ENCODE results near the gene INSC. TPM values are rescaled to one million over a fixed set of nuclear protein-coding genes. Genes with fewer than 3 reads are reported as not detected.

INSC gene
- total and polyA plus RNA-seq, 11 donors: 0.19 to 1.5 (median 0.43) TPM; not detected in 1

- no peaks in the 10 kb centered on the region for H3K4me1 ChIP-seq
- TF ChIP-seq POLR2A (IDR thresholded peaks at IDR 0.05) (no peak), CTCF (IDR thresholded peaks at IDR 0.05) (no peak)
- H3K36me3 ChIP-seq: no peaks in the 10 kb centered on the region
- H3K27me3 ChIP-seq: no peaks in the 10 kb centered on the region
- ATAC-seq (no peak), DNase-seq (no peak)
- no peak overlapping the region for H3K4me3 ChIP-seq
- H3K9me3 ChIP-seq: peaks cover 0 to 6% (median 0%) of the 10 kb centered on the region in 12 donors
- H3K27ac ChIP-seq: no peak overlapping the region
- intact Hi-C loops (cut with DNase I): no loop called here
- WGBS, 4 donors: 83 to 96% (median 87%) methylated on average over 2 to 3 of the region's 3 CpGs
Observed at GRCh38 chr11:15190611-15191010, 75.9 kb downstream of the INSC start.

GRCh38 chr11:15192005-15192556 lies 77.4 kb downstream of the INSC start:
- WGBS, 4 donors: 57 to 91% (median 86%) methylated on average over 1 of the region's 1 CpG
- intact Hi-C loops (cut with DNase I): no loop called here

GRCh38 chr11:15194671-15195415 lies 80.1 kb downstream of the INSC start:
- peaks cover 0 to 7% (median 0%) of the 10 kb centered on the region in 12 donors for H3K4me1 ChIP-seq
- WGBS, 4 donors: 76 to 86% (median 80%) methylated on average over 2 of the region's 2 CpGs
- intact Hi-C loops (cut with DNase I): no loop called here
- DNase-seq: no peak
- H3K9me3 ChIP-seq: no peaks in the 10 kb centered on the region
- no peak overlapping the region for H3K4me3 ChIP-seq
- TF ChIP-seq CTCF (IDR thresholded peaks at IDR 0.05): no peak
- no peak for TF ChIP-seq POLR2A (IDR thresholded peaks at IDR 0.05)
- no peak overlapping the region for H3K27ac ChIP-seq
- H3K36me3 ChIP-seq: no peaks in the 10 kb centered on the region
- no peak for ATAC-seq
- no peaks in the 10 kb centered on the region for H3K27me3 ChIP-seq

More at GRCh38 chr11:15192005-15192556, 77.4 kb downstream of the INSC start:
- Histone ChIP-seq H3K4me3 (no peak overlapping the region), H3K9me3 (peaks cover 0 to 6% (median 0%) of the 10 kb centered on the region in 12 donors), H3K27me3 (no peaks in the 10 kb centered on the region), H3K27ac (no peak overlapping the region), H3K4me1 (no peaks in the 10 kb centered on the region), H3K36me3 (no peaks in the 10 kb centered on the region)
- TF ChIP-seq POLR2A (IDR thresholded peaks at IDR 0.05): no peak
- no peak for TF ChIP-seq CTCF (IDR thresholded peaks at IDR 0.05)
- DNase-seq (no peak), ATAC-seq (no peak)

- ATAC-seq (no peak), DNase-seq (no peak)
- Histone ChIP-seq H3K27me3 (no peaks in the 10 kb centered on the region), H3K36me3 (no peaks in the 10 kb centered on the region), H3K4me3 (no peak overlapping the region), H3K27ac (no peak overlapping the region), H3K9me3 (no peaks in the 10 kb centered on the region), H3K4me1 (peaks cover 0 to 8% (median 0%) of the 10 kb centered on the region in 12 donors)
- 68 to 77% (median 73%) methylated on average over 2 of the region's 2 CpGs for WGBS, 4 donors
- TF ChIP-seq POLR2A (IDR thresholded peaks at IDR 0.05): no peak
- TF ChIP-seq CTCF (IDR thresholded peaks at IDR 0.05): no peak
- intact Hi-C loops (cut with DNase I): no loop called here
Observed at GRCh38 chr11:15195454-15196200, 80.9 kb downstream of the INSC start.

All from heart left ventricle (tissue), 16 donors.